ENCODE data around the gene POU2F1.

Gene POU2F1

DNA sequence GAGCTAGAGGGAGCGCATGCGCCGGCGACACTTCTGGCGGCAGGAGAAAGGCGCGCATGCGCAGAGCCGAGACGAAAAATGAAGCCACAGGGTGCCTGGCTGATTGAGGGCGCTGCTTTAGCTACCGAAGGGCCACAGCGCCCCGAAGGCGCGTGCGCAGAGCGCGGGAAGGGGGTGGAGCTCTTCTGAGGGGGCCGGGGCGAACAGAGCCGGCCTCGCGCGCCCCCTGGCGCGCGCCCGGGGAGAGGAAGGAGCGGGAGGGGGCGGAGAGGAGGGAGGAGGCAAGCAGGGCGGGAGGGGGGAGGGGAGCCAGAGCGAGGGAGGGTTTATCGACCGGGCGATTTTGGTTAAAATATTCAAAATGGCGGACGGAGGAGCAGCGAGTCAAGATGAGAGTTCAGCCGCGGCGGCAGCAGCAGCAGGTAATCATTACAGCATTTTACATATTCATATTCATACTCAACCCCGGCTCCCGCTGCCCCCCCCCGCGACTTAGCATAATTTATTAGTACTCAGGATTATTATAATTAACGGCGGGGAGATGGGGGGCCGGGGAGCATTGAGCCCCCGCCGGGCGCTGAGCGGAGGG lies at the start of gene POU2F1:
Gene POU2F1, plus strand, starts transcription at position 350 of the 589 bp plus-strand sequence. Its CDS starts 12 bp downstream, at position 362.
- Mint-ChIP-seq H3K4me3 (peak within 1 kb of the TSS; percentile 90), H3K27ac (peak within 1 kb of the TSS; percentile 99), H3K4me1 (peaks cover 47% of the 10 kb centered on the region), H3K36me3 (peaks cover 37% of the 10 kb centered on the region), H3K9me3 (no peaks in the 10 kb centered on the region)
- DNase-seq (ENCODE audit: low spot score in 2 of 2) (peak; percentile 96 to 99), ATAC-seq (peak; percentile 82)

DNA sequence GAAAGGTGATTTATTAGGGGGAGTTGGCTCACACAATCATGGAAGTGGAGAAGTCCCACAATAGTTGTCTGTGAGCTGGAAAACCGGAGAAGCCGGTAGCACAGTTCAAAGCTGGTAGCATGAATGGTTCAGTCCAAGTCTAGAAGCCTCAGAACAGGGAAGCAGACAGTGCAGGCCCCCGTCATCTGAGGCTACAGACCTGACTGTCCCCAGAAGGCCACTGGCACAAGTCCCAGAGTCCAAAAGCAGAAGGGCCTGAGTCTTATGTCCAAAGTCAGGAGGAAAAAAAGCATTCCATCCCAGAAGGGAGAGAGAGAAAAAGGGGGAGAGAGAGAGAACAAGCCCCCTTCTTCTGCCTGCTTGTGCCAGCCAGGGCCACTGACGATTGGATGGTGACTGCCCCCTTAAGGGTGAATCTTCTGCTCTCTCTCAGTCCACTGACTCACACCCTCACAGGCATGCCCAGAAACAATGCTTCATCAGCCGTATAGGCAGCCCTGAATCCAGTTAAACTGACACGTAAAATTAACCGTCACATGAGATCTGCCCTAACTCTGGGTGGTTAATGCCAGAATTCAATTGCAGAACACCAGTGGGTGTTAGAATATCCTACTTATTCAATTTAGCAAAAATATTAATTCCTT lies 49.3 kb upstream of the POU2F1 start:
- H3K4me3 Mint-ChIP-seq = no peak overlapping the region
- H3K36me3 Mint-ChIP-seq = no peaks in the 10 kb centered on the region
- no peaks in the 10 kb centered on the region for H3K4me1 Mint-ChIP-seq
- no peak overlapping the region for H3K27ac Mint-ChIP-seq
- ATAC-seq (no peak), DNase-seq (ENCODE audit: low spot score in 2 of 2) (no peak)
- H3K9me3 Mint-ChIP-seq = no peaks in the 10 kb centered on the region

DNA sequence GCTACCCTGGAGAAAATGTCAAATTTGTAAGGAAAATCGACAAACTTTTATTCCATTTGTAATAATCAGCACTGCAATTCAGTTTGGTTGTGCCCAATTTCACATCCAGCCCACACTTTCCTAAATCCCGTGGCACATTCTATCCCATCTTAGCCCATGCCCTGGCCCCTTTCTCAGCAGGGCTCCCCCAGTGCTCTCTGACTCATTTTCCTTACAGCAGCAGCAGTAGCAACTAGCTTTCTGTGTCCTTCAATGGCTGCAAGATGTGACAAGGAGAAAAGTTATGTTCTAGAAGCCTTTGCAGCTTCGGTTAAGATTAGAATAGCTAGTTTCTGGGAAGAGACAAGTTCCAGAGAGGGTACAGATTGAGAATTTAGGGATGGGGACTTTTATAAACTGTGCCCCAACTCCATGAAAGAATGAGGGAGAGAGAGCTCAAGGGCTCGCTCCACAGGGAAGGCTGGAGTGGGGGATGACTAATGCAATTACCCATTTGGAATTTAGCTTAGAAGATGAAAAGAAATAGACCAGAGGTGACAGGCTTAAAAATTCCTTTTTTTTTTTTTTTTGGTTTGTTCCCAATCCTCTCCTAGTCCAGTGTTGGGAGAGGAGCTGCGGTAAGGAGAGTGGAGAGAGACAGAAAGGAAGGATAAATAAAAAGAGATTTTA lies 47.0 kb upstream of the POU2F1 start:
- H3K4me1 Mint-ChIP-seq = no peaks in the 10 kb centered on the region
- DNase-seq (ENCODE audit: low spot score in 2 of 2) (no peak), ATAC-seq (no peak)
- H3K36me3 Mint-ChIP-seq = no peaks in the 10 kb centered on the region
- H3K4me3 Mint-ChIP-seq = no peak overlapping the region
- H3K9me3 Mint-ChIP-seq = no peaks in the 10 kb centered on the region
- H3K27ac Mint-ChIP-seq = no peak overlapping the region

DNA sequence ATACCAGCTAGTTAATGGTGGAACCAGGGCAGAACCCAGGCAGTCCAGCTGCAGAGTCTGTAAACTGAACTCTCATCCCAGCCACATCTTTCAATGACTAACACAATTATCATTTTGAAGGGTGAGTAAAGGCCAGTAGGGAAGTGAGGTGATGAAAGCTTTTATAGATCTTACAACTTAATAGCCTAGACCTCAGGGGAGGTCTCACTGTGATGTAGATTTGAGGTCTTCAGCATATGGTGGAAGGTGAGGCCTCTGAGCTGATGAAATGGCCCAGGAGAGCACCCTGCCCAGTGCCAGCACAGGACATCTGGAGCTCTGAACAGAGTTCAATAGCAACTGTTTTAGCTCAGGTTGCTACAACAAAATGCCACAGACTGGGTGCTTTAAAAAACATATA lies 44.8 kb upstream of the POU2F1 start:
- H3K4me1 Mint-ChIP-seq = no peaks in the 10 kb centered on the region
- H3K9me3 Mint-ChIP-seq = no peaks in the 10 kb centered on the region
- H3K36me3 Mint-ChIP-seq = no peaks in the 10 kb centered on the region
- no peak overlapping the region for H3K4me3 Mint-ChIP-seq
- ATAC-seq (peak; percentile 39), DNase-seq (ENCODE audit: low spot score in 2 of 2) (no peak)
- no peak overlapping the region for H3K27ac Mint-ChIP-seq

DNA sequence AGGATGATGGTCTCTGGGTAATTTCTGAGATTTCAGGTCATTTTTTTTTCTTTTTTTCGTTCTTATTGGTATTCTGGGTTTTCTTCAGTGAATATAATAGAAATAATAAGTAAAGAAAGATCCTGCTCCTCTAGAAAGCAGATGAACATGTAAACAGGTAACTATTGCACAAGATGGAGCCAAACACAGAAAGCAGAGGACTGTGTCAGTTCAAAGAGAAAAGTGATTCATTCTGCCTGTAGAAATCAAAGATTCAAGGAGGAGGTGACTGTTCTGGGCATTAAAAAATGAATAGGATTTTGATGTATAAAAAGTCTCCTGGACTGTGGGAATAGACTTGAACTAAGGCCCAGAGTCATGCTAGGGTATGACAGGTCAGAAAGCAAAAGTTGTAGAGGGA lies 41.9 kb upstream of the POU2F1 start:
- no peak overlapping the region for H3K4me3 Mint-ChIP-seq
- H3K4me1 Mint-ChIP-seq = no peaks in the 10 kb centered on the region
- H3K9me3 Mint-ChIP-seq = no peaks in the 10 kb centered on the region
- no peak for ATAC-seq
- H3K27ac Mint-ChIP-seq = no peak overlapping the region
- DNase-seq (ENCODE audit: low spot score in 2 of 2) = no peak
- no peaks in the 10 kb centered on the region for H3K36me3 Mint-ChIP-seq

- H3K27ac Mint-ChIP-seq = no peak overlapping the region
- H3K36me3 Mint-ChIP-seq = no peaks in the 10 kb centered on the region
- H3K4me1 Mint-ChIP-seq = no peaks in the 10 kb centered on the region
- H3K9me3 Mint-ChIP-seq = no peaks in the 10 kb centered on the region
- ATAC-seq (no peak), DNase-seq (ENCODE audit: low spot score in 2 of 2) (no peak)
- no peak overlapping the region for H3K4me3 Mint-ChIP-seq
Observed at GRCh38 chr1:167182571-167183320, 37.9 kb upstream of the POU2F1 start.

DNA sequence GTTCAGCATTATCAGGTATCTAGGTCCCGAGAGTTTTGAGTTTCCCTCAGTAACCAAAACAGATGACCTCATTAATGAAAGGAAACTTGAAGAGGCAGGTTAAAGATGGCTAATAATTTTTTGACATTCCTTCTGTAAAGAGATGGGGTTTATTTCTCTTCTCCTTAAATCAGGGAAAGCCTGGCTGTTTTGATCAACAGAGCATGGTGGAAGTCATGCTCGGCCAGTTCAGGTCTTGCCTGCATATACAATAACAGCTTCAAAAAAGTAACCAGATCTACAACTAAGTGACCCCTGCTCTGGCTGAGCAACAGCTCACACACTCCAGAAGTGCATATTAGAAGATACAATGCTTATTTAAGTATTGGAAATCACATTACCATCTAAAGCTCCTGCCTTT lies 36.6 kb upstream of the POU2F1 start:
- no peak for DNase-seq (ENCODE audit: low spot score in 2 of 2)
- Mint-ChIP-seq H3K4me3 (no peak overlapping the region), H3K4me1 (no peaks in the 10 kb centered on the region), H3K36me3 (no peaks in the 10 kb centered on the region), H3K9me3 (no peaks in the 10 kb centered on the region), H3K27ac (no peak overlapping the region)
- no peak for ATAC-seq

DNA sequence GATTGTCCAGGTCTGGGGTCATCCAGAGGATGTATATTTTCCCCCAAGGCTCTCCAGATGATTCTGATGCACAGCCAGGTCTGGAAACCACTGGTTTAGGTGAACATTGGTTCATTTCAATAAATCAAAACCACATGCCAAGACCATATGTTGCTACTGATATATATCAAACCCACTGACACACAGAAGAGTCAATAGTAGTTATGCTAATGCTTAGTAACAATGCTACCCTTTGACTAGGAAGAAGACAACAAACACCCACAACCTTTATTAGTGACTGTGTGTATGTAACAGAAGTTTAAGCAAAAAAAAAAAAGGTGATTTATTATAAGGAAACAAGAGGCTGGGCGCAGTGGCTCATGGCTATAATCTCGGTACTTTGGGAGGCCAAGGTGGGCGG lies 35.6 kb upstream of the POU2F1 start:
- Mint-ChIP-seq H3K27ac (no peak overlapping the region), H3K4me3 (no peak overlapping the region), H3K36me3 (no peaks in the 10 kb centered on the region), H3K9me3 (no peaks in the 10 kb centered on the region), H3K4me1 (no peaks in the 10 kb centered on the region)
- peak; percentile 80 for ATAC-seq
- no peak for DNase-seq (ENCODE audit: low spot score in 2 of 2)

- ATAC-seq (no peak), DNase-seq (ENCODE audit: low spot score in 2 of 2) (no peak)
- no peak overlapping the region for H3K27ac Mint-ChIP-seq
- no peaks in the 10 kb centered on the region for H3K36me3 Mint-ChIP-seq
- H3K4me3 Mint-ChIP-seq = no peak overlapping the region
- H3K9me3 Mint-ChIP-seq = no peaks in the 10 kb centered on the region
- H3K4me1 Mint-ChIP-seq = no peaks in the 10 kb centered on the region
Observed at GRCh38 chr1:167185974-167186657, 34.6 kb upstream of the POU2F1 start.

- no peak overlapping the region for H3K27ac Mint-ChIP-seq
- ATAC-seq (no peak), DNase-seq (ENCODE audit: low spot score in 2 of 2) (no peak)
- no peaks in the 10 kb centered on the region for H3K9me3 Mint-ChIP-seq
- H3K4me1 Mint-ChIP-seq = no peaks in the 10 kb centered on the region
- no peaks in the 10 kb centered on the region for H3K36me3 Mint-ChIP-seq
- H3K4me3 Mint-ChIP-seq = no peak overlapping the region
Observed at GRCh38 chr1:167186771-167187170, 33.9 kb upstream of the POU2F1 start.

GRCh38 chr1:167190747-167191237 lies 29.9 kb upstream of the POU2F1 start:
- H3K4me3 Mint-ChIP-seq = no peak overlapping the region

GRCh38 chr1:167191958-167192357 lies 28.7 kb upstream of the POU2F1 start:
- no peak overlapping the region for H3K27ac Mint-ChIP-seq
- DNase-seq (ENCODE audit: low spot score in 2 of 2) (no peak), ATAC-seq (no peak)
- H3K9me3 Mint-ChIP-seq = no peaks in the 10 kb centered on the region
- no peak overlapping the region for H3K4me3 Mint-ChIP-seq
- H3K4me1 Mint-ChIP-seq = peaks cover 8% of the 10 kb centered on the region
- no peaks in the 10 kb centered on the region for H3K36me3 Mint-ChIP-seq

More at GRCh38 chr1:167190747-167191237, 29.9 kb upstream of the POU2F1 start:
- no peak overlapping the region for H3K27ac Mint-ChIP-seq
- no peaks in the 10 kb centered on the region for H3K9me3 Mint-ChIP-seq
- H3K36me3 Mint-ChIP-seq = no peaks in the 10 kb centered on the region
- ATAC-seq = no peak
- no peaks in the 10 kb centered on the region for H3K4me1 Mint-ChIP-seq
- no peak for DNase-seq (ENCODE audit: low spot score in 2 of 2)

DNA sequence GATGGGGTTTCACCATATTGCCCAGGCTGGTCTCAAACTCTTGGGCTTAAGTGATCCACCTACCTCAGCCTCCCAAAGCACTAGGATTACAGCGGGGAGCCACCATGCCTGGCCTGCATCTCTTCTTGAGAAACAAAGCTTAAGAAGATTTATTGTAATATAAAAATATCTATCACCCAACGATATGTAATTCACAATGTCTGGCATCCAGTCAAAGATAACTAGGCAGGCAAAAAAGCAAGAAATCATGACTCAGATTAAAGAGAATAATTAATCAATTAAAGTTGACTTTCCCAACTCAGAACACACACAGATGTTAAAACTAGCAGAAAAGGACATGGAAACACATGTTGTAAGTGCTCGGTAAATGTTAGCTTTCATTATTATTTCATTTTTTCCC lies 26.5 kb upstream of the POU2F1 start:
- ATAC-seq (no peak), DNase-seq (ENCODE audit: low spot score in 2 of 2) (no peak)
- Mint-ChIP-seq H3K9me3 (no peaks in the 10 kb centered on the region), H3K4me3 (no peak overlapping the region), H3K4me1 (peaks cover 20% of the 10 kb centered on the region), H3K27ac (no peak overlapping the region), H3K36me3 (no peaks in the 10 kb centered on the region)

DNA sequence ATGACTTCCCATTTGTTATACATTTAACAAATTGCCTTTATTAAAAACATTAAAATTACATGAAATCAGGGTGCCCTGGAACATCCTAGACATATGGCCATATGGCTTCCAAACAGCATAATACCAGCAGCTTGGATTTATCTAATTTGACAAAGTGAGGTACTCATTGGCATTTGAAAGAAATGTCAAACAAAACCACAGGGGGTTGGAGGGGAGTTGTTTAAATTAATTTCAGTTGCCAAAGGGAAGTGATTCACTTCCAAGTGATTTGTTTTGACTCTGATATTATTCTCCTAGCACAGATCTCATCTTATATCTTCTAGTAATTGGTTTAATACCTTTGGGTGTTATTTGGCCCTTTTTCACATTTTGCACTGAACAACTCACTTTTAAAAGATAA lies 24.5 kb upstream of the POU2F1 start:
- Mint-ChIP-seq H3K27ac (no peak overlapping the region), H3K4me3 (no peak overlapping the region), H3K36me3 (no peaks in the 10 kb centered on the region), H3K4me1 (peaks cover 24% of the 10 kb centered on the region), H3K9me3 (no peaks in the 10 kb centered on the region)
- DNase-seq (ENCODE audit: low spot score in 2 of 2) (no peak), ATAC-seq (peak; percentile 31)

DNA sequence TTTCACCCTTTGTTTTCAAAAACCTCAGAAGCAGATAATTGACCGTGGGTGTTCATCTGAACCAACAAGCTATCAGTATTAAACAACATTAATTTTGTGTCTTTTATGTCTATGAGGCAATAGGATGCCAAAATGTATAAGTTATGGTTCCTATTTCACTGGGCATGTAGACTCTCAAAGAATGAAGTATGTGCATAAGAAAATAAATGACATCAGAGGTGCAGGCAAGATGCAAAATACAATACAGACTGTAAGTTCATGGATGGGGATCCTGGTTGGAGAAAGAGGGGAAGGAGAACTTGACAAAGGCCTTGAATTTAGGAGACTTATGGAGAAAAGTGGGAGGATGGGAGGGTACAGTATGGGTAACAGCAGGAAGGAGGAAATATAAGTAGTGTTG lies 23.4 kb upstream of the POU2F1 start:
- Mint-ChIP-seq H3K36me3 (no peaks in the 10 kb centered on the region), H3K4me1 (peaks cover 26% of the 10 kb centered on the region), H3K4me3 (no peak overlapping the region), H3K9me3 (no peaks in the 10 kb centered on the region), H3K27ac (no peak overlapping the region)
- no peak for DNase-seq (ENCODE audit: low spot score in 2 of 2)
- no peak for ATAC-seq
